Measurements from ENCODE around the gene FABP6. TPM values are rescaled to one million over a fixed set of nuclear protein-coding genes. Genes with fewer than 3 reads are reported as not detected.

The FABP6 gene
- total and polyA plus RNA-seq, 4 donors = 5.0 to 13.1 (median 6.3) TPM

GRCh38 chr5:160268121-160268520, 38.8 kb downstream of the FABP6 start:
- H3K4me3 ChIP-seq = no peak overlapping the region
- H3K4me1 ChIP-seq (ENCODE audit: control insufficient read depth in 5 of 5, insufficient read depth in 5 of 5, low read length in 5 of 5) = peaks cover 8 to 17% (median 16%) of the 10 kb centered on the region in 5 donors
- DNase-seq (no peak), ATAC-seq (ENCODE audit: insufficient read depth, low FRiP score) (no peak)
- no peaks in the 10 kb centered on the region for H3K9me3 ChIP-seq (ENCODE audit: control insufficient read depth in 4 of 4, insufficient read depth in 3 of 4, low read length in 3 of 4)
- H3K36me3 ChIP-seq (ENCODE audit: control insufficient read depth in 4 of 4, insufficient read depth in 4 of 4, low read length in 4 of 4) = no peaks in the 10 kb centered on the region
- peak overlapping the region in 1 of 2 donors; percentile 69 for H3K27ac ChIP-seq (ENCODE audit: low read depth in 1 of 2, low read length in 1 of 2)
- no peak overlapping the region for H3K9ac ChIP-seq (ENCODE audit: insufficient read depth in 1 of 2, low read length in 2 of 2)
- no peaks in the 10 kb centered on the region for H3K27me3 ChIP-seq (ENCODE audit: control insufficient read depth in 3 of 3, insufficient read depth in 3 of 3, low read length in 2 of 3)
- 61 to 73% methylated on average over 5 of the region's 5 CpGs for WGBS, 2 donors
- TF ChIP-seq CTCF (IDR thresholded peaks at IDR 0.05; ENCODE audit: control extremely low read depth, extremely low read depth) = no peak

GRCh38 chr5:160269017-160269416, 39.7 kb downstream of the FABP6 start:
- H3K4me1 ChIP-seq (ENCODE audit: control insufficient read depth in 5 of 5, insufficient read depth in 5 of 5, low read length in 5 of 5) = peaks cover 8 to 17% (median 16%) of the 10 kb centered on the region in 5 donors
- no peaks in the 10 kb centered on the region for H3K9me3 ChIP-seq (ENCODE audit: control insufficient read depth in 4 of 4, insufficient read depth in 3 of 4, low read length in 3 of 4)
- no peak overlapping the region for H3K4me3 ChIP-seq
- ATAC-seq (ENCODE audit: insufficient read depth, low FRiP score) (peak; percentile 77), DNase-seq (peak; percentile 50 to 70 (median 50))
- H3K9ac ChIP-seq (ENCODE audit: insufficient read depth in 1 of 2, low read length in 2 of 2) = no peak overlapping the region
- WGBS, 2 donors = 9 to 24% methylated on average over 10 of the region's 10 CpGs
- H3K36me3 ChIP-seq (ENCODE audit: control insufficient read depth in 4 of 4, insufficient read depth in 4 of 4, low read length in 4 of 4) = no peaks in the 10 kb centered on the region
- peak overlapping the region; percentile 47 to 78 for H3K27ac ChIP-seq (ENCODE audit: low read depth in 1 of 2, low read length in 1 of 2)
- TF ChIP-seq CTCF (IDR thresholded peaks at IDR 0.05; ENCODE audit: control extremely low read depth, extremely low read depth) = no peak
- H3K27me3 ChIP-seq (ENCODE audit: control insufficient read depth in 3 of 3, insufficient read depth in 3 of 3, low read length in 2 of 3) = no peaks in the 10 kb centered on the region

GRCh38 chr5:160270704-160271103, 41.4 kb downstream of the FABP6 start:
- DNase-seq (peak in 2 of 3 donors; percentile 28 to 53), ATAC-seq (ENCODE audit: insufficient read depth, low FRiP score) (no peak)
- Histone ChIP-seq H3K4me3 (no peak overlapping the region), H3K9ac (ENCODE audit: insufficient read depth in 1 of 2, low read length in 2 of 2) (no peak overlapping the region), H3K36me3 (ENCODE audit: control insufficient read depth in 4 of 4, insufficient read depth in 4 of 4, low read length in 4 of 4) (peaks cover 0 to 2% (median 0%) of the 10 kb centered on the region in 4 donors), H3K4me1 (ENCODE audit: control insufficient read depth in 5 of 5, insufficient read depth in 5 of 5, low read length in 5 of 5) (peaks cover 8 to 18% (median 16%) of the 10 kb centered on the region in 5 donors), H3K9me3 (ENCODE audit: control insufficient read depth in 4 of 4, insufficient read depth in 3 of 4, low read length in 3 of 4) (no peaks in the 10 kb centered on the region), H3K27me3 (ENCODE audit: control insufficient read depth in 3 of 3, insufficient read depth in 3 of 3, low read length in 2 of 3) (no peaks in the 10 kb centered on the region), H3K27ac (ENCODE audit: low read depth in 1 of 2, low read length in 1 of 2) (peak overlapping the region in 1 of 2 donors; percentile 56)
- TF ChIP-seq CTCF (IDR thresholded peaks at IDR 0.05; ENCODE audit: control extremely low read depth, extremely low read depth) = no peak
- 52 to 53% methylated on average over 4 of the region's 4 CpGs for WGBS, 2 donors

GRCh38 chr5:160271396-160271795, 42.1 kb downstream of the FABP6 start:
- Histone ChIP-seq H3K4me1 (ENCODE audit: control insufficient read depth in 5 of 5, insufficient read depth in 5 of 5, low read length in 5 of 5) (peaks cover 8 to 18% (median 16%) of the 10 kb centered on the region in 5 donors), H3K9me3 (ENCODE audit: control insufficient read depth in 4 of 4, insufficient read depth in 3 of 4, low read length in 3 of 4) (no peaks in the 10 kb centered on the region), H3K27ac (ENCODE audit: low read depth in 1 of 2, low read length in 1 of 2) (peak overlapping the region in 1 of 2 donors; percentile 90), H3K36me3 (ENCODE audit: control insufficient read depth in 4 of 4, insufficient read depth in 4 of 4, low read length in 4 of 4) (peaks cover 0 to 2% (median 1%) of the 10 kb centered on the region in 4 donors), H3K9ac (ENCODE audit: insufficient read depth in 1 of 2, low read length in 2 of 2) (no peak overlapping the region), H3K4me3 (no peak overlapping the region), H3K27me3 (ENCODE audit: control insufficient read depth in 3 of 3, insufficient read depth in 3 of 3, low read length in 2 of 3) (no peaks in the 10 kb centered on the region)
- no peak for TF ChIP-seq CTCF (IDR thresholded peaks at IDR 0.05; ENCODE audit: control extremely low read depth, extremely low read depth)
- peak; percentile 70 for ATAC-seq (ENCODE audit: insufficient read depth, low FRiP score)
- peak; percentile 56 to 83 (median 73) for DNase-seq
- WGBS, 2 donors = 10 to 15% methylated on average over 8 of the region's 8 CpGs

Data from lung (tissue), 12 donors.